ENCODE measurements around the gene SNAP23.

DNA sequence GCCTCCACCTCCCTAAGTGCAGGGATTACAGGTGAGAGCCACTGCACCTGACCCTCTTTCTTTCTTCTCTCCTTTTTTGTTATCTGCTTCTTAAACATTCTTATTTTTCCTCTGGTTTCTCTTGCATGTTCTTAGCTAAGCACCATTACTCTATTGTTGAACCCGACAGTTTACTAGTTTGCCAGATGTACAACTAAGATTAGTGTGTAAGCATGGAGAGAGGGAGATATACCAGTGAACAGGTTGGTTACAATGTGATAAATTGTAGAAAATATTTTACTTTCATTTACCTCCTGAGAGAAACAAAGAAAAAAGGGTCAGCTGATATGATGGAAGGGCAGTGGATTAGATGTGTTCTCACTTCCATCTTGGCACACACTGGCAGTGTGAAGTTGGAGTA is 58.1 kb downstream of the SNAP23 start:
- TF ChIP-seq, protein P1, sequence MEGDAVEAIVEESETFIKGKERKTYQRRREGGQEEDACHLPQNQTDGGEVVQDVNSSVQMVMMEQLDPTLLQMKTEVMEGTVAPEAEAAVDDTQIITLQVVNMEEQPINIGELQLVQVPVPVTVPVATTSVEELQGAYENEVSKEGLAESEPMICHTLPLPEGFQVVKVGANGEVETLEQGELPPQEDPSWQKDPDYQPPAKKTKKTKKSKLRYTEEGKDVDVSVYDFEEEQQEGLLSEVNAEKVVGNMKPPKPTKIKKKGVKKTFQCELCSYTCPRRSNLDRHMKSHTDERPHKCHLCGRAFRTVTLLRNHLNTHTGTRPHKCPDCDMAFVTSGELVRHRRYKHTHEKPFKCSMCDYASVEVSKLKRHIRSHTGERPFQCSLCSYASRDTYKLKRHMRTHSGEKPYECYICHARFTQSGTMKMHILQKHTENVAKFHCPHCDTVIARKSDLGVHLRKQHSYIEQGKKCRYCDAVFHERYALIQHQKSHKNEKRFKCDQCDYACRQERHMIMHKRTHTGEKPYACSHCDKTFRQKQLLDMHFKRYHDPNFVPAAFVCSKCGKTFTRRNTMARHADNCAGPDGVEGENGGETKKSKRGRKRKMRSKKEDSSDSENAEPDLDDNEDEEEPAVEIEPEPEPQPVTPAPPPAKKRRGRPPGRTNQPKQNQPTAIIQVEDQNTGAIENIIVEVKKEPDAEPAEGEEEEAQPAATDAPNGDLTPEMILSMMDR (IDR thresholded peaks at IDR 0.05; ENCODE audit: low read length): no peak
- TF ChIP-seq EZH2 (IDR thresholded peaks at IDR 0.05; ENCODE audit: borderline replicate concordance, low read length): no peak
